Measurements from ENCODE around the gene MAML3. TPM values are rescaled to one million over a fixed set of nuclear protein-coding genes. Genes with fewer than 3 reads are reported as not detected.

Gene MAML3
- polyA plus RNA-seq, 1 donor (not counting 4 experiments of a cell fraction or from before 2014, with no cell fraction given): 0.68 TPM

DNA sequence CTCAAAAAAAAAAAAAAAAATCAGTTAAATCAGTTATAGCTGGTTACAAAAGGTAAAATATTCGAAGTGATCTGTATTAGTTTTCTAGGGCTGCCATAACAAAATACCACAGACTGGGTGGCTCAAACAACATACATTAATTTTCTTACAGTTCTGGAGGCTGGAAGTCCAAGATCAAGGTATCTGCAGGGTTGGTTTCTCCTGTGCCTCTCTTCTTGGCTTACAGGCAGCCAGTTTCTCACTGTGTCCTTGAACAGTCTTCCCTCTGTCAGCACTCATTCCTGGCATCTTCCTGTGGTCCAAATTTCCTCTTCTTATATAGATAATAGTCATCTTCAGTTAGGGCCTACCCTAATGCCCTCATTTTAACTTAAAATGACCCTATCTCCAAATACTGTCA, 248.5 kb downstream of the MAML3 start:
- Histone ChIP-seq H3K9me1 (ENCODE audit: control insufficient read depth, extremely low read depth, insufficient read depth, low read length) (no peaks in the 10 kb centered on the region), H3K79me2 (ENCODE audit: control insufficient read depth, insufficient read depth, low read length) (no peaks in the 10 kb centered on the region), H4K20me1 (ENCODE audit: control insufficient read depth, extremely low read depth, insufficient read depth, low read length) (no peaks in the 10 kb centered on the region), H3K4me2 (ENCODE audit: control insufficient read depth, extremely low read depth, insufficient read depth, low read depth, low read length) (no peak overlapping the region), H3K36me3 (ENCODE audit: control insufficient read depth in 2 of 2, extremely low read depth in 1 of 2, insufficient read depth in 2 of 2, low read length in 2 of 2) (no peaks in the 10 kb centered on the region), H2AFZ (ENCODE audit: control insufficient read depth, low read length) (no peak overlapping the region), H3K27ac (ENCODE audit: control insufficient read depth, insufficient read depth, low read length) (no peak overlapping the region), H3K27me3 (ENCODE audit: control insufficient read depth, extremely low read depth, insufficient read depth, low read length) (no peaks in the 10 kb centered on the region), H3K4me1 (ENCODE audit: control insufficient read depth, extremely low read depth, insufficient read depth, low read length) (peaks cover 17% of the 10 kb centered on the region), H3K4me3 (ENCODE audit: control insufficient read depth in 2 of 3, extremely low read depth in 1 of 3, insufficient read depth in 2 of 3, low read depth in 1 of 3, low read length in 3 of 3) (no peak overlapping the region), H3K9ac (ENCODE audit: control insufficient read depth, extremely low read depth, insufficient read depth, low read length) (no peak overlapping the region), H3K9me3 (ENCODE audit: control insufficient read depth, low read depth, low read length) (no peaks in the 10 kb centered on the region)
- TF ChIP-seq, protein P1, sequence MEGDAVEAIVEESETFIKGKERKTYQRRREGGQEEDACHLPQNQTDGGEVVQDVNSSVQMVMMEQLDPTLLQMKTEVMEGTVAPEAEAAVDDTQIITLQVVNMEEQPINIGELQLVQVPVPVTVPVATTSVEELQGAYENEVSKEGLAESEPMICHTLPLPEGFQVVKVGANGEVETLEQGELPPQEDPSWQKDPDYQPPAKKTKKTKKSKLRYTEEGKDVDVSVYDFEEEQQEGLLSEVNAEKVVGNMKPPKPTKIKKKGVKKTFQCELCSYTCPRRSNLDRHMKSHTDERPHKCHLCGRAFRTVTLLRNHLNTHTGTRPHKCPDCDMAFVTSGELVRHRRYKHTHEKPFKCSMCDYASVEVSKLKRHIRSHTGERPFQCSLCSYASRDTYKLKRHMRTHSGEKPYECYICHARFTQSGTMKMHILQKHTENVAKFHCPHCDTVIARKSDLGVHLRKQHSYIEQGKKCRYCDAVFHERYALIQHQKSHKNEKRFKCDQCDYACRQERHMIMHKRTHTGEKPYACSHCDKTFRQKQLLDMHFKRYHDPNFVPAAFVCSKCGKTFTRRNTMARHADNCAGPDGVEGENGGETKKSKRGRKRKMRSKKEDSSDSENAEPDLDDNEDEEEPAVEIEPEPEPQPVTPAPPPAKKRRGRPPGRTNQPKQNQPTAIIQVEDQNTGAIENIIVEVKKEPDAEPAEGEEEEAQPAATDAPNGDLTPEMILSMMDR (optimal IDR thresholded peaks at IDR 0.05 in 1 of 3, IDR thresholded peaks at IDR 0.05 in 1 of 3, conservative IDR thresholded peaks at IDR 0.05 in 1 of 3; ENCODE audit: extremely low read depth in 1 of 3, insufficient read depth in 2 of 3, low read length in 3 of 3): no peak
- TF ChIP-seq EZH2 (IDR thresholded peaks at IDR 0.05; ENCODE audit: low read length): no peak
- dilution Hi-C loops (cut with MboI; ENCODE audit: extremely low pct_ligation_motif_present, low sequenced_read_pairs): no loop called here
- DNase-seq (ENCODE audit: low read depth, low spot score): no peak
- FAIRE-seq: no peak

DNA sequence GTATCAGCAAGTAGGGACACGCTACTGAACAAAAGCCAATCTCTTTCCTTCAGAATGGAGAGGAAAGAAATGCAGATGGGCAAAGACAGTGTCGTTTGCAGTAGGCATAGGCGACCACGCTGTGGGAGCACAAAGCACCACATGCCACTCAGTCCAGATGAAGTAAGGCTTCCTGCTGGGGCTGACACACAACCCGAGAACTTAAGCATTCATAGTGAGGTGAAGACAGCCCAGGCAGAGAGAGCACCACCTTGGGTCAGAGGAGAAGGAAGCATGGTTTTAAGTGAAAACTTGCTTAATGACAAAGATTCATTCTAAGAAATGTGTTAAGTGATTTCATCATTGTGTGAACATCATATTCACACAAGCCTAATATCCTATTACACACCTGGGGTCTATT, 249.6 kb downstream of the MAML3 start:
- Histone ChIP-seq H3K9me1 (ENCODE audit: control insufficient read depth, extremely low read depth, insufficient read depth, low read length) (no peaks in the 10 kb centered on the region), H3K27ac (ENCODE audit: control insufficient read depth, insufficient read depth, low read length) (no peak overlapping the region), H3K27me3 (ENCODE audit: control insufficient read depth, extremely low read depth, insufficient read depth, low read length) (no peaks in the 10 kb centered on the region), H3K79me2 (ENCODE audit: control insufficient read depth, insufficient read depth, low read length) (no peaks in the 10 kb centered on the region), H4K20me1 (ENCODE audit: control insufficient read depth, extremely low read depth, insufficient read depth, low read length) (no peaks in the 10 kb centered on the region), H3K4me2 (ENCODE audit: control insufficient read depth, extremely low read depth, insufficient read depth, low read depth, low read length) (no peak overlapping the region), H3K4me1 (ENCODE audit: control insufficient read depth, extremely low read depth, insufficient read depth, low read length) (peaks cover 18% of the 10 kb centered on the region), H2AFZ (ENCODE audit: control insufficient read depth, low read length) (no peak overlapping the region), H3K36me3 (ENCODE audit: control insufficient read depth in 2 of 2, extremely low read depth in 1 of 2, insufficient read depth in 2 of 2, low read length in 2 of 2) (no peaks in the 10 kb centered on the region), H3K9me3 (ENCODE audit: control insufficient read depth, low read depth, low read length) (no peaks in the 10 kb centered on the region), H3K4me3 (ENCODE audit: control insufficient read depth in 2 of 3, extremely low read depth in 1 of 3, insufficient read depth in 2 of 3, low read depth in 1 of 3, low read length in 3 of 3) (no peak overlapping the region), H3K9ac (ENCODE audit: control insufficient read depth, extremely low read depth, insufficient read depth, low read length) (no peak overlapping the region)
- DNase-seq (ENCODE audit: low read depth, low spot score) (no peak), FAIRE-seq (no peak)
- dilution Hi-C loops (cut with MboI; ENCODE audit: extremely low pct_ligation_motif_present, low sequenced_read_pairs): no loop called here
- TF ChIP-seq EZH2 (IDR thresholded peaks at IDR 0.05; ENCODE audit: low read length): no peak
- TF ChIP-seq, protein P1 (optimal IDR thresholded peaks at IDR 0.05 in 1 of 3, IDR thresholded peaks at IDR 0.05 in 1 of 3, conservative IDR thresholded peaks at IDR 0.05 in 1 of 3; ENCODE audit: extremely low read depth in 1 of 3, insufficient read depth in 2 of 3, low read length in 3 of 3): no peak
